GM04504 (cell line): ENCODE measurements around the gene NR5A2.

Experiments used
- DNase-seq: peaks from one replicate; pipeline ENCODE4 v3.0.0-alpha.2; 2012; ENCODE audit warnings: low read depth

NR5A2 gene

DNA sequence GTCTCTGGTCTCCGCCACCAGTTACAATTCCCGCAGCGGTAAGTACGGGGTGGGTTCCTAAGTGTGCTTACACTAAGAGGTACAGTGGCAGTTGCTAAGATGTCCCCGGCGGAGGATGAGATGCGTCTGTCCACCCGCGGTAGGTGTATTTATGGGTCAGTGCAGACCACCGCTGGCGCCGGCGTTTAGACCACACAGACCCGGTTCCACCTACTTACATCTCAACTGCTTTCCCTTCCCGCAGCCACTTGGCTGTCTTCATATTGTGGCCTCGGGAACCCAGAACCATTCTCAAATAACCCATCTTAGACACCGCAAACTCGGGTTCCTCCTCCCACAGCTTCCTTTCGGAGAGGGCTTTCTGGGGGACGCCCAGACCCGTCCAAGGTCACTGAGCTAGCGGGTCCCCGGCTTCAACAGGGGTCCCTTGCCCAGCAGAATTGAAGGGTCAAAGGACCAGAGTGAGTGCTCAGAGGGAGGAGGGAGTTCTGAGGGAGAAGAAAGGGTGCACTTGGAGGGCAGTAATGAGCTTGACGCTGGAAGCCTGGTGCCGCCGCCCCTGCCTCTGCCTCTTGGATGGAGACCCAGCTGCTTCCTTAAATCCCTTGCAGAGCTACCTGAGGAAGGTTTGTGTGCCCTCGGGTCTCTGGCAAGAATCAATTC, 8.6 kb downstream of the NR5A2 start:
- no peak for DNase-seq

DNA sequence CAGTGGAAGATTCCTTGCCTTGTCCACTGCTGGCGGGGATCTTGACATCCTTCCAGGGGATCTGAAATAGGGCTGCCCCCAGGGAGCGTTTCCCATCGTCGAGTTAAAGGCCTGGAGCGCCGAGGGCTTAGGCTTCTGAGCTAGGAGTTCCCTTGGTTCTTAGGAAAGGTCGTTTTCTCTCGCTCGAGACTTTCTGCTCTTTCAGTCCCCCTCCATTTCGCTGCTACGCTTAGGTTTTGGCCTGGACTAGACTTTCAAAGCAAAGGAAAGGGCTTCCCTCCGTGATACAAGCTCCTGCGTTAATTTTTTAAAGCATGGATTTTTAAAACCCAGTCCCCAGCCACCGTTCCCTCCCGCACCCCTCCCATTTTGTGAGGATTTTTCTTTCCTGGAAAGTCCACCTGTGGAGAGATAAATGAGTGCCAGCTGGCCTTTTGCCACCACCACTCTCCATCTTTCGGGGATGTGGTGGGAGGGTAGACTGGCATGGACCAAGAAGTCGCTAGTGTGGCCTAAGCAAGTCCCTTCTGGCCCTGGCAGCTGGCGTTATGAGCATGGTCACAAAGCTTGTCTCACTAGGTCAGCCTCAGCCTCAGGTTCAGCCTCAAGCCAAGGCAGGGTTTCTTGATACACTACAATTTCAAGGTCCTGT, 9.2 kb downstream of the NR5A2 start:
- no peak for DNase-seq

DNA sequence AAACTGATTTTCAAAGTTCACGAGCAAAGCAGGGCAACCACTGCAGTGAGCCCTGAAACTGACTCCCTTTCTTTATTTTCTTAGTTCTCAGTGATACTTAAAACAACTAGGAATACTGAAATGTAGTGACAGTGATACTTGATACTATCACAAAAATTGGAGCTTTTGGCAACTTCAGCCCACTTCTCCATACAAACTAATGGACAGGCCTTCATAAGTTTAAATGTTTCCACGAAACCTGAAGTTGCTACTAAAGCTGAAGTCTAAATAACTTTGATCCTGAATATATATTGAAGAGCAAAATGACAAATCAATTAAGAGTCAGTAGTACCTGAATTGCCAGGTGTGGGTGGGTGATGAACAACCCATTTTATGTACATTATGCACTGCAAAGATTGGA, 10.0 kb downstream of the NR5A2 start:
- no peak for DNase-seq

DNA sequence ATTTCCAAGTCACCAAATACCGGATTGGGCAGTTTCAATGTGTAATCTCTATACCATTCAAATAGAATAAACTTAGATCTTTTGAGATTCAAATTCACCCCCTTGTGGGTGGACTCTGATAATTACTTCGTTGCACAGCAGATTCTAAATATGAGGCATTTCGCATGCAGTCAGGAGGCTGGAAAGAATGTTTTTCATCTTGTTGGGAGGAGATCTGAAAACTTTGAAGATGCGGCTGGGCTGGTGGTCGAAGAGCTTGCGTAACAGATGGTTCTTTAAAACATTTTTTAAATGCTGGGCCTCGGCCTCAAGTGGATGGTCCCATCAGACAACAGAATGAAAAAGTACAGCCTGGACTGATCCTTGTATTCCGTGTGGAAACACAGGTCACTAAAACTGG, 10.4 kb downstream of the NR5A2 start:
- DNase-seq, result no peak

DNA sequence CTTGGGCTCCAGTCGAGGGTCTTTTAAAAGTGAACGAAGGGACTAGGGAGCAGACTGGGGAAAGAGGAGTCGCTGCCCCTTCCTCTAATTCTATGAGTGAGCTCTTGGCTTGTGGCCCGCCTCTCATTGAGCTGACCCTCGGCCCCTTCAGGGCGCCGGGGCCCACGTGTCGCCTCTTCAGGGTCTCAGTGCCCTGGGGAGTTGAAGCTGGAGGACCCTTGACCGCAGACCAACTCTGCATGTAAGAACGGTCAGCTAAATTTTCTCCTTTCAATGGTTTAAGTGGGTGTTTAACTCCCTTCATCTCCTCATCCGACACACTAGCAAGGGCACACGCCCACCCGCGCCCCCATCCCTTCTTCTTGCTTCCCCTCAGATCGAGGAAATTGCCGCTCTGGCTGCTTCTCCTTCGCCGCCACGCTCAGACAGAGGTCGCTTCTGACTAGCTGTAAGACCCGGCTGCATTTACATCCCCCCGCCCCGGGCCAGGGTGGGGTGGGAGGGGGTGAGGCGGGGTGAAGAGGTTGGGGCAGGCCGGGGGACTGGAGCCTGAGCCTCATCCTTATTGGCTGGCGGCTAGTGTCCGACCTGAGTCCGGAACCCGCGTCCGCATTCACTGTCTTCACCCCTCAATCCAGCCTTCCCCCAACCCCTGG, 10.9 kb downstream of the NR5A2 start:
- DNase-seq, result no peak

DNA sequence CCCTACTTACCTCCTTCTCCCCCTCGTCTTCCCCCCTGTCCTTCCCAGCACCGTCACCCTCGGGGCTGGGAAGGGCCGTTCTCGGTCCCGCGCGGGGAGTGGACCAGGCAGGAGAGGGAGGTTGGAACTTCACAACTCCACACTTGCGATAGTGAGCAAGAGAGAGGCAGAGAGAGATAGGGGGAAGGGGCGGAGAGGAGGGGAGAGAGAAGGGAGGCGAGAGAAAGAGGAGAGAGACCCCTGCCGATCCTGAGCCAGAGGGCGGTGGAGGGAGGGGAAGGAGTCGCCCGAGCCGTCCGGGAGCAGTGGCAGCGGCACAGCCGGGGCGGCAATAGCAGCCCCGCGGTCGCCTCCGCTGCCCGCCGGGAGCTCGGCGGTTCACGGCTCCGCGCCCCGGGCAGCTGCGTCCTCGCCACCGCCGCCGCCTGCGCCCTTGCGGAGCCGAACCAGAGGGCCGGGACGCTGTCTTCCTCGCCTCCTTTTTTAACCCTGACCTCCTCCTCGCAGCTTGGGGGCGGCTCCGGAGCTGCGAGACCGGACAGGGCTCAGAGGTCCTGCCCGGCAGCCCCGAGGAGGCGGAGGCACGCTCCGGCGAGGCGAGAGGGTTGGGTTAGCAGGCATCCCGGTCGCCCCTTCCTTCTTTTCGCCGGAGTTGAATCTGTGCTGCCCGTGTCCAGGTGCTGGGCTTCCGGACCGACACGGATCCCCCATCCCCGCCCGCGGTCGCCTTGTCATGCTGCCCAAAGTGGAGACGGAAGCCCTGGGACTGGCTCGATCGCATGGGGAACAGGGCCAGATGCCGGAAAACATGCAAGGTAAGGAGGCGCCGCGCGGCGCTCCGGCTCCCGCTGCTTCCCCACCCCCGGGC, 11.7 kb downstream of the NR5A2 start:
- DNase-seq, result no peak

DNA sequence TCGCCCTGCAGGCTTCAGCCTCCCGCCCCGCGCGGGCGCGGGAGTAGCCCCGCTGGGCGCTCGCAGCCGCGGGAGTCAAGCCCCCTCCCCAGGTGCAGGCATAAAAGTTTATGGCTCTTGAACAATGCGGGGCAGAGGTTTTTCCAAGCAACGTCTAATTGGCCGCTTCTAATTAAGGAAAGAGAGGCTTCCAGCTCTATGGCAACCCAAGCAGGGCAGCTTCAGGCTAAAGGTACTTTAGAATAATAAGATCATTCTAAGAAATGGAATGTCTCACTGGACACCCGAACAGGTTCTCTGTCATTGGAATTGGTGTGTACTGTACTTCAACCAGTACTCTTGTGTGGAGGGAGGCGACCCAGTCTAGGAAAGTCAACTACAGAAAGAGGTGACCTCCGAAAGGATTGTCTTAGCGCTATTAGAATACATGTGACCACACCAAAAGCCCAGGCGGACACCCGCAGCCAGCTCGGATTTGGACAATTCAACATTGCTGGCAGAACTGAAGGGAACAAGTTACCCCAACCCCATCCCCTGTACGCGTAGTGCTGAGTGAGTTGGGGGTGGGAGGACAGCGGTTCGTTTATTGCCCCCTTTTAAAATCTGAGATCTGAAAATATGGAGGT, 12.5 kb downstream of the NR5A2 start:
- no peak for DNase-seq

DNA sequence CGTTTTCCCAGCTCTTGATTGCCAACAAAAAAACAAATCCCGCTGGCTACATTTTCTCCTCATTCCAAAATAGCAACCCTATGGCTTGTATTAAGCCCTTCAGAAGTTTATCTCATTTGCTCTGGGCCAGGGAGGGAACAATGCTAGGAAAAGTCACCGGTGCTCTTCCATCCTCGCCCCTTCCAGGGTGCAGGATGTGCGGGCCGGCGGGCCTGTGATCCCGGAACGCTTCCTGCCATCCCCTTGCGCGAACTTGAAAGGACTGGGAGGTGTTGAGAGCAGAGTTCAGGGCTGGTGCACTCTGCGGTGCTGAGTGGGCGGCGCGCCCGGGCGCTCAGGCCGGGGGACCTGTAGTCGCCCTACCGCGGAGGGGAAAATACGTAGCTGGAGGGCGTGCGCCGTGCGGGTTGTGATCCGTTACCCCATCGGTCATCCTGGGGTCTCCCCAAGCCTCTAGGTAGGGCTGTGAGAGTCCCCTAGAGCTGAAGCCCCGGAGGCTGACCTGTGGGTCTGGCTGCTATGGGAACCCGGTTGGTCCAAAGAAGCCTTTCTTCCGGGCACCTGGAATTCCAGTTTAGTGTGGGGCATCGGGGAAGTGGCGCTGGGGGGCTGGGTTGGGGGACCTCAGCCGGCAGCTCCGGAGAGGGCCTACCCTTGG, 13.1 kb downstream of the NR5A2 start:
- DNase-seq, result no peak

DNA sequence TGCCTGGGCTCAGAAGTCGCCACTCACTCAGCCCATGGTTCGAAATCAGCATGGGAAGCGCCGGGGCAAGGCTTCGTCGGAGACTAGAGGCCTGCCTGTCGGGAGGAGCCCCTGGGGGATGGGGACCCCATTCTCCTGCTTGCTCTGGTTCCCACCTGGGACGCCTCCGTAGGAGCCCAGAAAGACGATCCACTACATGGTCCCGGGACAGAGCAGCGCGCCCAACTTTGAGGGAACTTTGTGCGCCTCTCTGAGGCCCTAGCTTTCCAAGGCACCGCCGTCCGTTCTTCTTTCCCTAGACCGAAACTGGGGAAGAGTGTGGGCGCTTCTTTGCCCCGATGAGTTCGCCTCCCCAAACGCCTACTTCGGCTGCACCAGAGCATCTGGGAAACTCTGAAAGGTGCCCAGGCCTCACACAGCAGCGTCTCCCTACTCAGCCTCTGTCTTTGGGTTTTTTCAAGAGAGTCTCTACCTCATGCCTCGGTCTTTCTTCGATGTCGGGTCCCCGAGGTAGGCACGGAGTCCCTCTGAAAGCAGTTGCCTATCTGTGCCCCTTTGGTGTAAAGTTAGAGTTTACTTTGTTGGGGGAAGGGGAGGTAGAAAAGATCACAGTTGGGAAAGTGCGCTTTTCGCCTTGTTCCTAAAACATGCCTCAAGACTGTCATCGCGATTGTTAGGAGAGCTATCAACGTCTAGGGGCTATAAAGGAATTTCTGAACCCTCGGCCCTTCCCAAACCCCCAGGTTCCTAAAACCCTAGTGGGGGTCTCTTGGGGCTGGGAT, 14.0 kb downstream of the NR5A2 start:
- DNase-seq, result no peak

DNA sequence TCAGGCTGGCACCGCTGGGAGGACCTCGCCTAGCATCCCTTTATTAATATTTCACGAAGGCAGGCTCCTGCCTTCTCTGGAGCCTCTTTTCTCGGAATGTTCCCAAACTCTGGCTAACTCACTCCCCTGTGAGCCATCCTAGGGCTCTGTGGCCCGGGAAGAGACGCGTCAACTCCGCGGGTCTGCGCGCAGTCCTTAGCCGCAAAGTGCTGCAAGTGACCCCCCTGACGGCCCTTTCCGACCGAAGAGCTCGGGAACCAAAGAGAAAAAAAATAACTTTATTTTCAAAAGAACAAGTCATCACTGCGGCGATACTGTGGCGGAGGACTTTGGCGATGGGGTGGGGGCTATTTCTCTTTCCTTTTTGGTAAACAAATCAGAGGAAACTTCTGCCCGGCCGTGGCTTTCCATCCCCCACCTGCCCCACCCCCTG, 14.6 kb downstream of the NR5A2 start:
- DNase-seq, result no peak

DNA sequence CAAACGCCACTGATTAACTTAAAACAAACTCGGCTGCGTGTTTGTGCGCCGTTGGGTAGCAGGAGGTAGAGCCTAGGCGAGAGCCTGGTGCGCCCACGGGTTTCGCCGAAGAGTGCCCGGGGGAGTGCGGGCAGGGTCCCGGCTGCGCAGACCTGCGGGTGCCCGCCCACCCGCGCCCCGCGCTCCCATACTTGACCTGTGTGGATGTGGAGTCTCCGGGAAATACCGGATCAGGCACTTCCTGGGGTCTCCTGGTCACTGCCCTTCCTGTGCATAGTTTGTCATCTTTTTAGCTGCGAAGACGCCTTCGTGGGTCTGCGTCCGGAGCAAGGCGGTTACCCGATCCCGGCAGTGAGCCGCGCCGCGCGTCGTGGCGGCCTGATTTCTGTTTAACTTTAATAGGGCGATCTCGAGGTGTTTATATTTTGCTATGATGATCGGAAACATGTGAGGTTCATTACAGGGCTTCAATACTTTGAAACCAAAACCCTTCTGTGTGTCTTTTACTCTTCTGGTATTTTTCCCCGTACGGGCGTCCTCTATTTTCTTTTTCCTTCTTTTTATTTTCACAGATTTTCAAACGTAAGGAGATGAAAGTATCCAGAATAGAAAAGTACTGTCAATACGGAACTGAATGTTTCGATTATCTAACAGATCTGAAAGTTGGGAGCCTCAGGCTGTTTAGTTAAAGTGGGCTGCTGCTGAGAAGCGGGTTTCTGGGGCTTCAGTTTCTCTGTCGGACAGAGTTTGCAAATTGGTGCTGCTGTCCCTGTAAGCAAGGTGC, 15.2 kb downstream of the NR5A2 start:
- DNase-seq, result no peak

DNA sequence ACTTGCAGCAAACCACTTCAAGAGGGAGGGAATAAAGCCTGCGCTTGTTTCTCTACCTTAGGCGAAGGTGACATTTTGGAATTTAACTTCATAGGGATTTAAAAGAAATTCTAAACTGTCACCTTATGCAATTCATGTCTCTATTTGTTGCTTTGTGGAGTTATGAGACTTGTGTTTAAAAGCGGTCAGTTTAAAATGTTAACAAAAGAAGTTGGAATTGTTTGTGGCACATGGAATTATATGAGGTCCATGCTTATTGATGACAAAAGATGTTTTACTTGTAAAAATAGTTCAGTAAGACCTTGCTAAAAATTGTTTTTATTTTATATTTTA, 15.8 kb downstream of the NR5A2 start:
- no peak for DNase-seq

DNA sequence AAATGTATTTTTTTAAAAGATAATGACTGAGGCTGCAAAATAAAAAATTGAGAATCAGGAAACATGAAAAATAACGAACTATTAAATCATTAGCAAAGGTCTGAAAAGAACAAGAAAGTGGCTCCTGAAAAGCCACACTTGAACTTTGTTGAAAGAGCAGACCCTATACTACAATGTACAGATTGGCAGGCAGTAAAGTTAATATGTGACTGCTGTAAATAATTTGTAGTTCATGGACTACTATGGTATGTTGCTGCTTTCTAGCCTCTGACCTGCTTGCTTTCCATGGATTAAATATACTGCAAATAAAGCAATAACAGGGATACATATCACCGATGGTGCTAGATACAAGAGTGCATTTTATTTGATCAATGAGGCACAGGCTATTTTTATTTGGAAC, 18.6 kb downstream of the NR5A2 start:
- DNase-seq, result no peak

DNA sequence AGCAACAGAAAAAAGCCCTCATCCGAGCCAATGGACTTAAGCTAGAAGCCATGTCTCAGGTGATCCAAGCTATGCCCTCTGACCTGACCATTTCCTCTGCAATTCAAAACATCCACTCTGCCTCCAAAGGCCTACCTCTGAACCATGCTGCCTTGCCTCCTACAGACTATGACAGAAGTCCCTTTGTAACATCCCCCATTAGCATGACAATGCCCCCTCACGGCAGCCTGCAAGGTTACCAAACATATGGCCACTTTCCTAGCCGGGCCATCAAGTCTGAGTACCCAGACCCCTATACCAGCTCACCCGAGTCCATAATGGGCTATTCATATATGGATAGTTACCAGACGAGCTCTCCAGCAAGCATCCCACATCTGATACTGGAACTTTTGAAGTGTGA, 20.7 kb downstream of the NR5A2 start:
- no peak for DNase-seq

DNA sequence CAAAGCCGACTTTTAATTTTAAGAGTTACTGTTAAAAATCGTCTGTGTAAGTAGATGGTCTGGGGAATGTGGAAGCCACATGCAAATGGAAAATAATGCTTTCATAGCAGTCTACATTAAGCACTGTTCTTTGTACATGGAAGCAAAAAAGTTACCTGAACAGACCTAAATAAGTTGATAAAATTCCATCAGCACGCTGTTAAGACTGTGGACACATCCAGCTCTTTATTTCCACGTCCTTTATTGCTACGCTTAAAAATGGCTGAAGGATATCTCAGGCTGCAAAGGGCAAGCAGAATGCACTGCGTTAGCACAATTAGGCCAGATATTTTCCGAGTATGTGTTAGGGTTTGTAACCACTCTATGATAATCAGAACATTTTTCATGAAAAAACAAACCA, 22.3 kb downstream of the NR5A2 start:
- DNase-seq, result no peak

DNA sequence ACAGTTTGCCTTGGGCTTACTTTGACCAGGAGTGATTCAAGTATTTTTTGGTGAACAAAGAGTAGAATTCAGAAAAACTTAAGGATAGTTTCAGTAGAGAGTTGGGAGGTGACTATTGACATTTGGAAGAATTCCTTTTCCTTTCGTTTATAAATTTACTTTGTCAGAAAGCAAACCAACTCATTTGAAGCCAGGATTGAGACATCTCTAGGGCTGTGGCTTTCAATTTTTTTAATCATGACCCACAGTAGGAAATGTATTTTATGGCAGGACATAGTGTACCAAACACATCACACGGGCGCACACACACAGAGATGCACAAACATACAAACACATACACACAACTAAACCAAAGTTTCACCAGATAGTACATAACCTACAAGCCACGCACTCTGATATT, 24.1 kb downstream of the NR5A2 start:
- DNase-seq, result no peak

DNA sequence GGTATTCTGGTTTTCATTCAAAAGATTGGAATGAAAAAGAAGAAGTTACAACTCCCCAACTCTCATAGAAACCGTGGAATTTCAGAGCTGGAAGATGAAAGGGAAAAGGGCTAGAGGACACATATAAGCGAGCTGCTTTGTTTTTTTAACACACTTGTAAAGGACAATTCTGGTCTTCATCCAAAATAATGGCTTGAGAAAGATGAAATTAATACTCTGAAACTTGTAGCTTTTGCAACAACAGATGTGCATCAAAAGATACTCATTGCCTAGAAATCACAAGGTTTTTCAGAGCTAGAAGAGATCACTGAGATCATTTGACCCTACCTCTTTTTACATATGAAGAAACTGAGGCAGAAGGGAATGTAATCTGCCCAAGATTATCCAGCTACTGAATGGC, 25.6 kb downstream of the NR5A2 start:
- no peak for DNase-seq

DNA sequence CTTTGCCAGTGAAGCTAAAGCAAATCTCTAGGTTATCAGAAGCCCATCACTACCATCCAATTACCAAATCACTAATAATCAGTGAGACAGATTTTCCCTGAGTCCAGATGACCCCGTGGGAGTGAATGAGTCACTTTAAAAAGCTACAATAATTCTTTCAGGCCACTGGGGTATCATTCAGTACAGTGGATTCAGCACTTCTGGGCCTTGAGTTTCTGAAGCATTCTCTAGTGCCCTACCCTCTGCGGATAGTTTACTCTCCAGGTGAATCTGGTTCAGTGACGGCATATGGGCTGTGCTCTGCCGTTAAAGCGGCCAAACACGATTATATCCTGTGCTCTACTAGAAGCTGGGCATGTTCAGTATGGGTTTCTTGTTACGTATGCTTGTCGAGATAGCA, 26.1 kb downstream of the NR5A2 start:
- DNase-seq, result no peak

DNA sequence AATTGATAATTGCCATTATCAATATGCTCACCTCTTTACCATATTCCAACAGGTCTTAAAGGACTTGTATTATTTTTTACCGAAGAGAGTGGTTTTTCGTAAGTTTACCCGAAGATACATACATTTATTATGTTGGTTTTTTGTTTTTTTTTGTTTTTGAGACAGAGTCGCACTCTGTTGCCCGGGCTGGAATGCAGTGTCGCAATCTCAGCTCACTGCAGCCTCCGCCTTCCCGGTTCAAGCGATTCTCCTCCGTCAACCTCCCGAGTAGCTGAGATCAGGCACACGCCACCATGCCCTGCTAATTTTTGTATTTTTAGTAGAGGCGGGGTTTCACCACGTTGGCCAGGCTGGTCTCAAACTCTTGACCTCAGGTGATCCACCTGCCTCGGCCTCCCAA, 30.8 kb downstream of the NR5A2 start:
- DNase-seq, result no peak

DNA sequence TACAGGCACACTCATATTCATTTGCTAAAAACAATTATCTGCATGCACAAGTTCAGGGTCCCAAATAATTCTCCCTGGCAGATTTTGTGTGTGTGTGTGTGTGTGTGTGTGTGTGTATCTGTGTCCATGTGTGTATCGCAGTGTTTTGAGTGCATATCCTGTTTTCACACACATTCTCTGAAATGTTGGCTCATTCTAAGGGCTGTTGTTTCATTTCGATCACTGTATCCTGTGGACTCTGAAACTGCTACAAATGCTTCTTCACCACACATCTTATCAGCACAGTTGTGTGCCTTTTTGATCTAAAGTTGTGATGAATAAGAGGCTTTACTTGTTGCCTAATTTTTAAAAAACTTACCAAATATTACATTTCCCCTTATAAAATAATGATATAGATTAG, 34.6 kb downstream of the NR5A2 start:
- no peak for DNase-seq
